KMS-11 (cell line): Measurements from ENCODE around the gene PXYLP1.

Source experiments
- H2AFZ ChIP-seq: fragments of 200-600 bp; sonication (generic); 2 replicates; pipeline ENCODE4 v1.6.1; 2016; ENCODE audit warnings: antibody characterized with exemption, mixed run types, low read depth
- H3K27ac ChIP-seq: fragments of 200-600 bp; sonication (generic); 2 replicates; pipeline ENCODE4 v1.6.1; 2016; ENCODE audit warnings: mild to moderate bottlenecking, mixed run types
- H3K27me3 ChIP-seq: fragments of 200-600 bp; sonication (generic); 2 replicates; pipeline ENCODE4 v1.6.1; 2017; ENCODE audit warnings: mild to moderate bottlenecking, low read depth, mixed run types, moderate library complexity; ENCODE audit not compliant: insufficient read depth
- H3K36me3 ChIP-seq: fragments of 200-600 bp; sonication (generic); 2 replicates; pipeline ENCODE4 v1.6.1; 2017; ENCODE audit warnings: mild to moderate bottlenecking, mixed run types; ENCODE audit not compliant: insufficient read depth
- H3K4me1 ChIP-seq: fragments of 200-600 bp; sonication (generic); 2 replicates; pipeline ENCODE4 v1.6.1; 2016; ENCODE audit warnings: mild to moderate bottlenecking, low read depth, mixed run types; ENCODE audit not compliant: poor library complexity, severe bottlenecking
- H3K4me2 ChIP-seq: fragments of 200-600 bp; sonication (generic); 2 replicates; pipeline ENCODE4 v1.7.0; 2016; ENCODE audit warnings: mild to moderate bottlenecking, mixed run types
- H3K4me3 ChIP-seq: fragments of 200-600 bp; sonication (generic); IDR thresholded peaks from 2 replicates; pipeline ENCODE4 v1.6.1; 2017; ENCODE audit warnings: low read depth, low read length, mixed read lengths; ENCODE audit not compliant: insufficient read depth
- H3K79me2 ChIP-seq: fragments of 200-600 bp; sonication (generic); 2 replicates; pipeline ENCODE4 v1.6.1; 2016; ENCODE audit warnings: low read depth, mixed run types; ENCODE audit not compliant: insufficient read depth
- H3K9ac ChIP-seq: fragments of 200-600 bp; sonication (generic); 2 replicates; pipeline ENCODE4 v1.6.1; 2016; ENCODE audit warnings: mild to moderate bottlenecking, mixed run types
- H4K20me1 ChIP-seq: fragments of 200-600 bp; sonication (generic); 2 replicates; pipeline ENCODE4 v1.6.1; 2016; ENCODE audit warnings: mild to moderate bottlenecking, mixed run types; ENCODE audit not compliant: insufficient read depth
- TF ChIP-seq, protein P1 (sequence below): fragments of 200-600 bp; sonication (generic); conservative IDR thresholded peaks from 2 replicates; pipeline ENCODE4 v1.6.1; 2017; ENCODE audit warnings: low read depth, mild to moderate bottlenecking, antibody characterized with exemption, low read length, moderate library complexity, mixed read lengths

PXYLP1 gene

DNA sequence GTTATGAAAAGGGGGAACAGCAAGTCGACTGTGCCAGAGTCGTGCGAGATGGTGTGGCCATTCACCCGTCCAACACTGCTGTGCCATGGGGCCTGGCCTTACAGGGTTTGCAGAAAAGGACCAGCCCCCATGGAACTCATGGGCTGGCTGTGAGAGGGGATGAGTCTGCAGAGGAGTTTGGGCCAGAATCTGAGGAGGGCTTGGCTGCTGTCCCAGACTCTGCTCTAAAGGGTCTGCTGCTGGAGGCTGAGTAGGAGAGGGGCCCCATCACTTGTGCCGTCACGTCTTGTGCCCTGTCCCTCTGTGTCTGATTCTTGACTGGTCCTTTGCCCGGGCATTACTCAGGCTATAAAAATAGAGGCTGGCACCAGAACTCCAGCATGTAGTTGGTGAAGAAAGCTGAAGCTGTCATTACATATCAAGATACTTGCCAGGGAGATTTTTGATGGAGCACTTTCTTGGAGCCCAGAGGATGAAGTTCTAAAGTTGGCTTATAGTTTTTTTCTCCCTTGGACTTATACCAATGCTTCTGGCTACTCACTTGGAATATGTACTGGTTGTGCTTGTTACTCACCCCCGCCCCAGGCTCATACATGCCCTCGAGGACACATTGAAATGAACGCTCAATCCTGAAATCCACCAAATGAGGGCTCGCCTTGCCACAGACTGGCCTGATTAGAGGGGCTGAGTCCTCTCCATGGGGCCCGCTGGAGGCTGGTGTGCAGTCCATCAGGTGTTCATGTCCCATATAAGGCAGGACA is 10.2 kb downstream of the PXYLP1 start:
- H3K36me3 ChIP-seq: no peaks in the 10 kb centered on the region
- H4K20me1 ChIP-seq: no peaks in the 10 kb centered on the region
- H3K4me1 ChIP-seq: no peaks in the 10 kb centered on the region
- no peak overlapping the region for H3K27ac ChIP-seq
- no peaks in the 10 kb centered on the region for H3K79me2 ChIP-seq
- H3K9ac ChIP-seq: no peak overlapping the region
- TF ChIP-seq, protein P1, sequence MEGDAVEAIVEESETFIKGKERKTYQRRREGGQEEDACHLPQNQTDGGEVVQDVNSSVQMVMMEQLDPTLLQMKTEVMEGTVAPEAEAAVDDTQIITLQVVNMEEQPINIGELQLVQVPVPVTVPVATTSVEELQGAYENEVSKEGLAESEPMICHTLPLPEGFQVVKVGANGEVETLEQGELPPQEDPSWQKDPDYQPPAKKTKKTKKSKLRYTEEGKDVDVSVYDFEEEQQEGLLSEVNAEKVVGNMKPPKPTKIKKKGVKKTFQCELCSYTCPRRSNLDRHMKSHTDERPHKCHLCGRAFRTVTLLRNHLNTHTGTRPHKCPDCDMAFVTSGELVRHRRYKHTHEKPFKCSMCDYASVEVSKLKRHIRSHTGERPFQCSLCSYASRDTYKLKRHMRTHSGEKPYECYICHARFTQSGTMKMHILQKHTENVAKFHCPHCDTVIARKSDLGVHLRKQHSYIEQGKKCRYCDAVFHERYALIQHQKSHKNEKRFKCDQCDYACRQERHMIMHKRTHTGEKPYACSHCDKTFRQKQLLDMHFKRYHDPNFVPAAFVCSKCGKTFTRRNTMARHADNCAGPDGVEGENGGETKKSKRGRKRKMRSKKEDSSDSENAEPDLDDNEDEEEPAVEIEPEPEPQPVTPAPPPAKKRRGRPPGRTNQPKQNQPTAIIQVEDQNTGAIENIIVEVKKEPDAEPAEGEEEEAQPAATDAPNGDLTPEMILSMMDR: no peak
- H3K4me3 ChIP-seq: no peak overlapping the region
- no peak overlapping the region for H3K4me2 ChIP-seq
- H3K27me3 ChIP-seq: no peaks in the 10 kb centered on the region
- H2AFZ ChIP-seq: no peak overlapping the region

DNA sequence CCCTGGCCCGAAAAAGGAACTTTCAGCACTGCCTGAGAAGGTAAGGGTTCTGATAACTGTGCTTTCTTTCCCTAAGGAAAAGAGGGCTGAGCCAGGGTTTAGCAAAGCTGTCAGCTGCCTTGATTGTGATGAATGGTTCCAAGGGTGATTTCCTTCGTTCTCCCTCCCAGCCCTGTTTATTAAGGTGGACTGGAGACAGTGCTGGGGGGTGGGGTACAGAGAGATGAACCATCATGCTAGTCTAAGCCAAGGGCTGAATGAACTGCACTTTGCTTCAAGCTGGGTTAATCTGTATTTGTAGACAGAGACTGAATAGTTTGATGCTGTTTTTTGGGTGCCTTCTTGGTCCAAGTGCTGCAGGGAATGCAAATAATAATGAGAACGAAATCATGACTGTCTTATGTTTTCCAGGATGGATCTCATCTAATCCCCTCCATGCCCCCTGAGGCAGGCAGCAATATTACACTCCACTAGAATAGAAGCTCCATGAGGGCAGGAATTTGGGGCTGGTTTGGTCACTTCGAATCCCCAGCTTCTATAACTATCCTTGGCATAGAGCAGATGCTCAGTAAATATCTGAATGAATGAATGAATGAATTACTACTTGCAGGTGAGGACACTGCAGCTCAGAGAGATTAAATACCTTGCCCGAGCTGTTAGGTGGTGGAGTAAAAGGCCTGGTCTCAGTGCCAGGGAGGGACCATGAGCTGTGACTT is 10.9 kb downstream of the PXYLP1 start:
- H4K20me1 ChIP-seq: no peaks in the 10 kb centered on the region
- TF ChIP-seq, protein P1: no peak
- no peaks in the 10 kb centered on the region for H3K36me3 ChIP-seq
- H3K4me3 ChIP-seq: no peak overlapping the region
- no peak overlapping the region for H3K27ac ChIP-seq
- H2AFZ ChIP-seq: no peak overlapping the region
- H3K27me3 ChIP-seq: no peaks in the 10 kb centered on the region
- no peaks in the 10 kb centered on the region for H3K4me1 ChIP-seq
- H3K79me2 ChIP-seq: no peaks in the 10 kb centered on the region
- no peak overlapping the region for H3K9ac ChIP-seq
- no peak overlapping the region for H3K4me2 ChIP-seq

DNA sequence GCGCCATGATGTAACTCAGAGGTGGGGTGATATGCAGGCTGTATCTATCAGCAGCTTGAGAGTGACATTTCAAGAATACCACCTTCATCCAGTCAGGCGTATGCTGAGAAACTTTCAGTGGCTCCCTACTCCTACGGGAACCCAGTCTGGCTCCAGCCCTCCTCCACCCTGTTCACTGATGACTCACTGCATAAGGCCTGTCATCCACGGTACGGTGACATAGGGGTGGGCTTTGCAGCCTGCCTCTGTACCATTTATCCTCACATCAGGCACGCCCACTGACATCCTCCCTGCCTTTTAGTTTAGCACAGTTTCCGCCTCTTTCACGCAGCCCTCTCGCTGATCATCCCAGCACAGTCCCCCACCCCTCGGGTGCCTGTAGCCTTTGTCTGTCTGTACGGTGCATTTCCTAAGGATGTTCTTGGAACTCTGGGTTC is 11.7 kb downstream of the PXYLP1 start:
- Histone ChIP-seq H3K4me2 (no peak overlapping the region), H3K9ac (no peak overlapping the region), H4K20me1 (no peaks in the 10 kb centered on the region), H3K36me3 (no peaks in the 10 kb centered on the region), H3K79me2 (no peaks in the 10 kb centered on the region), H3K4me3 (no peak overlapping the region), H2AFZ (no peak overlapping the region), H3K27me3 (no peaks in the 10 kb centered on the region), H3K4me1 (no peaks in the 10 kb centered on the region), H3K27ac (no peak overlapping the region)
- TF ChIP-seq, protein P1: no peak

DNA sequence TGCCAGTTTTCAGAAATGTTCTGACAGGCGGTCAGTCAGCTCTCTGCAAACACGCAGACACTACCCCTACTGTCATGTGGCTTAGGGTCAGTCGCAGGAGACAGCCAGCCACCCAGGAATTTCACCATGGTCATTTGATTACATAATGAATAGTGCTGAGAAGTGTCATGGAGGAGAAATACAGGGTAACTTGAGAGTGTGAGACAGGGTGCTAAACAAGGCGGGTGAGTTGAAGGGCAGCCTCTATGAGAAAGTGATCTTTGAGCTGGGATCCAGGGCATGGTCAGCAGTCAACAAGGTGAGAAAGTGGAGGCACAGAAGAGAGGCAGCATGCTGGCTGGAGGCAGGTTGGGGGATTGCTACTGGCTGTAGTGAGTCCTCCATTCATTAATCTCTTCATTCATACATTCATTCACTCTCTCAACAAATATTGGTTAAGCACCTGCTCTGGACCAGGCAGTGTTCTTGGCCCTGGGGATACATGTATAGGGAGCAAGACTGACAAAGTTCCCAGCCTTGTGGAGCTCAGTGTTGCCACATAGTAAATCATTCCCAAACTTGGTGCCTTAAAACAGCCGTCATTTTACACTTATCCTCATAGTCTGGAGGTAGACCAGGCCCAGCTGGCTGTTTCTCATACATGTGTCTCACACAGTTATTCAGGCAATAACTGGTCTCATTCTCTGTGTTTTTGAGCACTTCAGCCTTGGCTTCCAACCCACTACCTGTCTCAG is 14.8 kb downstream of the PXYLP1 start:
- H4K20me1 ChIP-seq: no peaks in the 10 kb centered on the region

More for the DNA sequence above, 14.8 kb downstream of the PXYLP1 start:
- H3K4me2 ChIP-seq: no peak overlapping the region
- no peaks in the 10 kb centered on the region for H3K36me3 ChIP-seq
- H2AFZ ChIP-seq: no peak overlapping the region
- no peaks in the 10 kb centered on the region for H3K4me1 ChIP-seq
- no peaks in the 10 kb centered on the region for H3K79me2 ChIP-seq
- TF ChIP-seq, protein P1: no peak
- H3K27ac ChIP-seq: no peak overlapping the region
- no peak overlapping the region for H3K9ac ChIP-seq
- H3K4me3 ChIP-seq: no peak overlapping the region
- no peaks in the 10 kb centered on the region for H3K27me3 ChIP-seq
